ENCODE results near the gene PDE4D.

DNA sequence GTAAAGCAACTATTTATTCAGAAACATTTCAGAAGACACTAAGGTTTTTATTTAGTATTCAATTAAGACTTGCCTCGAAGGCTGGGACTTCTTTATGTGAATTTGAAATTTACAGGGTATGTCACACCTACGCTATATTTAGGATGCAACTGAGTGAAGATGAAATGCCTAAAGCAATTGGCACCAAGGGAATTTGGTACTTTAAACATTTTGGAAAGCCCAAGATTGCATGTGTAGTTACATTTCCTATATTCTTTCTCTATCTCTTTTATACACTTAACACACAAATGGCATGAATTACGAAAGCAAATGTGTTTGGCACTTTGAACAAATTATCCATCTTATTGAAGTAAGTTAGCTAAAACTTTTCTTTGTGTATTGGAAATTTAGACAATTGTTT is 633.3 kb downstream of the PDE4D start:
- TF ChIP-seq POLR2A (IDR thresholded peaks at IDR 0.05; ENCODE audit: low read depth, low read length) = no peak
- no peak for TF ChIP-seq POLR2AphosphoS5 (IDR thresholded peaks at IDR 0.05; ENCODE audit: low read depth, low read length)
